A172 (cell line): ENCODE measurements around the gene DMRTC2. TPM values are rescaled to one million over a fixed set of nuclear protein-coding genes. Genes with fewer than 3 reads are reported as not detected.

ENCODE experiments used
- DNase-seq: peaks from one replicate; pipeline ENCODE4 v3.0.0-alpha.2; 2015; ENCODE audit warnings: low spot score
- total RNA-seq: library from RNA; depleted of rRNA; stranded (reverse); fragments of >200 nt; shearing (Covaris generic); gene quantifications from 2 replicates; pipeline ENCODE4 v1.2.3, GENCODE V29; 2014; rRNA removed

DMRTC2 gene
- total RNA-seq, 1 experiment from 2014 or later: not detected

GRCh38 chr19:41889896-41890295 is 45.1 kb downstream of the DMRTC2 start:
- DNase-seq: no peak

GRCh38 chr19:41890936-41891335 is 46.1 kb downstream of the DMRTC2 start:
- no peak for DNase-seq

GRCh38 chr19:41892173-41892902 is 47.5 kb downstream of the DMRTC2 start:
- no peak for DNase-seq

GRCh38 chr19:41893899-41894298 is 49.1 kb downstream of the DMRTC2 start:
- no peak for DNase-seq

- no peak for DNase-seq
Measured at GRCh38 chr19:41894350-41894749, 49.5 kb downstream of the DMRTC2 start.

- no peak for DNase-seq
Measured at GRCh38 chr19:41895745-41896580, 51.1 kb downstream of the DMRTC2 start.

- no peak for DNase-seq
Measured at GRCh38 chr19:41896581-41896942, 51.7 kb downstream of the DMRTC2 start.

- DNase-seq: no peak
Measured at GRCh38 chr19:41897181-41897580, 52.3 kb downstream of the DMRTC2 start.

- no peak for DNase-seq
Measured at GRCh38 chr19:41897820-41898219, 53.0 kb downstream of the DMRTC2 start.

- DNase-seq: no peak
Measured at GRCh38 chr19:41898235-41898634, 53.4 kb downstream of the DMRTC2 start.

Other genes with a start within 250 kb of the DMRTC2 start
- not detected in 2 replicates for gene CEACAM4, start 218.0 kb upstream of the DMRTC2 start, total RNA-seq
- not detected in 2 replicates for gene CEACAM7, start 156.8 kb upstream of the DMRTC2 start, total RNA-seq
- not detected in 2 replicates for gene CEACAM5, start 136.4 kb upstream of the DMRTC2 start, total RNA-seq
- gene CEACAM6, start 89.5 kb upstream of the DMRTC2 start, total RNA-seq: not detected in 2 replicates
- gene CEACAM3, start 48.5 kb upstream of the DMRTC2 start, total RNA-seq: not detected in 2 replicates
- gene LYPD4, start 359 bp upstream of the DMRTC2 start, total RNA-seq: not detected in 2 replicates
- gene RPS19, start 15.2 kb downstream of the DMRTC2 start, total RNA-seq: 1,133 and 1,859 TPM in 2 replicates
- not detected in 2 replicates for gene CD79A, start 32.2 kb downstream of the DMRTC2 start, total RNA-seq
- 72.5 and 108 TPM in 2 replicates for gene ARHGEF1, start 38.1 kb downstream of the DMRTC2 start, total RNA-seq
- 0.07 and 0.47 TPM in 2 replicates for gene ERFL, start 83.4 kb downstream of the DMRTC2 start, total RNA-seq
- gene RABAC1, start 114.3 kb downstream of the DMRTC2 start, total RNA-seq: 105 and 138 TPM in 2 replicates
- gene ATP1A3, start 149.2 kb downstream of the DMRTC2 start, total RNA-seq: 0.76 and 0.86 TPM in 2 replicates
- 0.76 and 1.9 TPM in 2 replicates for gene GRIK5, start 225.2 kb downstream of the DMRTC2 start, total RNA-seq
- gene ZNF574, start 231.1 kb downstream of the DMRTC2 start, total RNA-seq: 24.4 and 26.8 TPM in 2 replicates